Stomach (tissue), 4 donors: ENCODE measurements around the gene LRRC34.

Experiments used
- CTCF ChIP-seq, 7 experiments: fragments of 450-650 bp in 4 of 7; fragments of 200-600 bp in 3 of 7; sonication (generic) in 3 of 7; IDR thresholded peaks; one replicate each; pipeline ENCODE4 v1.5.1; 2016 to 2019; ENCODE audit warnings: antibody characterized with exemption in 7 of 7, control low read depth in 2 of 7, mild to moderate bottlenecking in 1 of 7
- POLR2A ChIP-seq, 4 donors: fragments of 450-650 bp; IDR thresholded peaks; one replicate each; pipeline ENCODE4 v1.6.1; 2016; ENCODE audit warnings: antibody characterized with exemption in 4 of 4, control low read depth in 2 of 4, mild to moderate bottlenecking in 1 of 4, moderate library complexity in 1 of 4

DNA sequence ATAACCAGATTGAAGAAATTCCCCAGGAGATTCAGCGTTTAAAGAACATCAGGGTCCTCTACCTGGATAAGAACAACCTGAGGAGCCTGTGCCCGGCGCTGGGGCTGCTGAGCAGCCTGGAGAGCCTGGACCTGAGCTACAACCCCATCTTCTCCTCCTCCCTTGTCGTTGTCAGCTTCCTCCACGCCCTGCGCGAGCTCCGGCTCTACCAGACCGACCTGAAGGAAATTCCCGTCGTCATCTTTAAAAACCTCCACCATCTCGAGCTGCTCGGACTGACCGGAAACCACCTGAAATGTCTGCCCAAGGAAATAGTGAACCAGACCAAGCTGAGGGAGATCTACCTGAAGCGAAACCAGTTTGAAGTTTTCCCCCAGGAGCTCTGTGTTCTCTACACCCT, 9.4 kb upstream of the LRRC34 start:
- TF ChIP-seq CTCF (IDR thresholded peaks at IDR 0.05): no peak
- TF ChIP-seq POLR2A (IDR thresholded peaks at IDR 0.05): no peak
